ENCODE measurements around the gene DNAH17. TPM values are rescaled to one million over a fixed set of nuclear protein-coding genes. Genes with fewer than 3 reads are reported as not detected.

DNAH17 gene
- total and polyA plus RNA-seq, 2 donors (not counting 1 experiment from before 2014, with no cell fraction given), result 0.01 to 0.12 TPM

DNA sequence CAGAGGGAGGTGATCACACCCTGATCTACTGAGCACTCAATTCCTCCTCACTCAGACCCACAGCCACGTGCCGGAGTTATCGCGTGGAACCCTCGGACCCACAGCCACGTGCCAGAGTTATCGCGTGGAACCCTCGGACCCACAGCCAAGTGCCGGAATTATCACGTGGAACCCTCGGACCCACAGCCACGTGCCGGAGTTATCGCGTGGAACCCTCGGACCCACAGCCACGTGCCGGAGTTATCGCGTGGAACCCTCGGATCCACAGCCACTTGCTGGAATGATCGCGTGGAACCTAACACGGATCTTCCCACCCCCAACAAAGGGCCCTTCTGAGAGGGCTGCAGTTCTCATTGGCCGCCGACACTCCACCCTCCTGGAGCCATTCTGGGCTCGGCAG, 101.0 kb downstream of the DNAH17 start:
- H3K27me3 Mint-ChIP-seq, result peaks cover 9% of the 10 kb centered on the region
- no peaks in the 10 kb centered on the region for H4K20me1 ChIP-seq (ENCODE audit: control insufficient read depth, insufficient read depth, low read length, poor library complexity, severe bottlenecking)
- H2AFZ ChIP-seq (ENCODE audit: insufficient read depth, low read depth, low read length, poor library complexity, severe bottlenecking), result no peak overlapping the region
- H3K4me3 ChIP-seq (ENCODE audit: control extremely low read depth in 1 of 5, extremely low read depth in 1 of 5, insufficient read depth in 1 of 5, low read depth in 2 of 5, low read length in 4 of 5), result no peak overlapping the region
- ChIA-PET POLR2A (interaction anchor here (0.6 kb wide), 1 partner anchor 249 kb away, joined by 4 read pairs; no protein-coding TSS in a partner anchor), CTCF (no interaction called here)
- no peak overlapping the region for H3K9ac ChIP-seq (ENCODE audit: low read length)
- TF ChIP-seq, protein P1, sequence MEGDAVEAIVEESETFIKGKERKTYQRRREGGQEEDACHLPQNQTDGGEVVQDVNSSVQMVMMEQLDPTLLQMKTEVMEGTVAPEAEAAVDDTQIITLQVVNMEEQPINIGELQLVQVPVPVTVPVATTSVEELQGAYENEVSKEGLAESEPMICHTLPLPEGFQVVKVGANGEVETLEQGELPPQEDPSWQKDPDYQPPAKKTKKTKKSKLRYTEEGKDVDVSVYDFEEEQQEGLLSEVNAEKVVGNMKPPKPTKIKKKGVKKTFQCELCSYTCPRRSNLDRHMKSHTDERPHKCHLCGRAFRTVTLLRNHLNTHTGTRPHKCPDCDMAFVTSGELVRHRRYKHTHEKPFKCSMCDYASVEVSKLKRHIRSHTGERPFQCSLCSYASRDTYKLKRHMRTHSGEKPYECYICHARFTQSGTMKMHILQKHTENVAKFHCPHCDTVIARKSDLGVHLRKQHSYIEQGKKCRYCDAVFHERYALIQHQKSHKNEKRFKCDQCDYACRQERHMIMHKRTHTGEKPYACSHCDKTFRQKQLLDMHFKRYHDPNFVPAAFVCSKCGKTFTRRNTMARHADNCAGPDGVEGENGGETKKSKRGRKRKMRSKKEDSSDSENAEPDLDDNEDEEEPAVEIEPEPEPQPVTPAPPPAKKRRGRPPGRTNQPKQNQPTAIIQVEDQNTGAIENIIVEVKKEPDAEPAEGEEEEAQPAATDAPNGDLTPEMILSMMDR (IDR thresholded peaks at IDR 0.05), result no peak
- no peak for TF ChIP-seq EZH2 (IDR thresholded peaks at IDR 0.05; ENCODE audit: borderline replicate concordance, insufficient read depth, low read depth, low read length, poor library complexity, severe bottlenecking)
- no peaks in the 10 kb centered on the region for H3K9me3 Mint-ChIP-seq (ENCODE audit: insufficient read depth)
- H3K4me1 ChIP-seq (ENCODE audit: control insufficient read depth in 2 of 2, insufficient read depth in 2 of 2, low read length in 2 of 2), result peaks cover 0 to 6% of the 10 kb centered on the region in 2 donors
- H3K27me3 ChIP-seq (replicated peaks in 1 of 4; ENCODE audit: control extremely low read depth in 1 of 4, control insufficient read depth in 3 of 4, insufficient read depth in 4 of 4, low read length in 3 of 4), result peaks cover 0 to 4% (median 0%) of the 10 kb centered on the region in 4 experiments
- H3K27ac ChIP-seq (ENCODE audit: low read length in 2 of 2), result no peak overlapping the region
- intact Hi-C loops (cut with micrococcal nuclease), result no loop called here
- H3K9me3 ChIP-seq (ENCODE audit: control extremely low read depth in 1 of 3, control insufficient read depth in 2 of 3, insufficient read depth in 1 of 3, low read length in 2 of 3), result peaks cover 0 to 6% (median 0%) of the 10 kb centered on the region in 3 donors
- H3K79me2 ChIP-seq (ENCODE audit: control insufficient read depth, insufficient read depth, low read length), result no peaks in the 10 kb centered on the region
- H3K4me2 ChIP-seq (replicated peaks; ENCODE audit: low read depth, low read length, poor library complexity, severe bottlenecking), result no peak overlapping the region
- H3K36me3 ChIP-seq (replicated peaks in 1 of 2; ENCODE audit: control extremely low read depth in 1 of 2, control insufficient read depth in 1 of 2, extremely low read depth in 1 of 2, insufficient read depth in 2 of 2, low read length in 1 of 2), result no peaks in the 10 kb centered on the region
- no peak overlapping the region for H3K4me3 Mint-ChIP-seq
- H3K4me1 Mint-ChIP-seq, result peaks cover 10% of the 10 kb centered on the region
- WGBS (ENCODE audit: insufficient coverage), result 98% methylated on average over 27 of the region's 28 CpGs
- no peak overlapping the region for H3K27ac Mint-ChIP-seq
- ATAC-seq (ENCODE audit: low read depth) (no peak), DNase-seq (no peak)

DNA sequence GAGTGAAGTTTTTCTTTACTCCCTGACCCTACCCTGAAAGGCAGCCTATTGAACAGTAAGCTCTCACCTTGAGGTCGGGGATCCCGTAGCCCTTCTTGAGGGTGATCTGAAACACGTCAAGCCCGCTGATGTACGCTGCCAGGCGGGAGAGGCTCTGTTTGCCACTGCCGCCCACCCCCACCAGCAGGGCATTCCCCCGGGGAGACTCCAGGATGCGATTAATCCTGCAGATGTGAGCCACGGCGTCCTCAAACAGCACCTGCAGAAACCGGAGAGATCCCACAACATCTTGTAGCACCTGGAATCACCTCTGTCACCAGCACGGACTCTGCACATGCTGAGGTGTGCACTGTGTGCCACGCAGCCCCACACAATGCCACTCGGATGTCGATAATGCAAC, 102.0 kb downstream of the DNAH17 start:
- no peaks in the 10 kb centered on the region for H3K79me2 ChIP-seq (ENCODE audit: control insufficient read depth, insufficient read depth, low read length)
- DNase-seq (no peak), ATAC-seq (ENCODE audit: low read depth) (no peak)
- H3K9me3 ChIP-seq (ENCODE audit: control extremely low read depth in 1 of 3, control insufficient read depth in 2 of 3, insufficient read depth in 1 of 3, low read length in 2 of 3), result peaks cover 0 to 6% (median 0%) of the 10 kb centered on the region in 3 donors
- H2AFZ ChIP-seq (ENCODE audit: insufficient read depth, low read depth, low read length, poor library complexity, severe bottlenecking), result no peak overlapping the region
- ChIA-PET POLR2A (no interaction called here), CTCF (no interaction called here)
- no peaks in the 10 kb centered on the region for H3K9me3 Mint-ChIP-seq (ENCODE audit: insufficient read depth)
- H3K27me3 ChIP-seq (replicated peaks in 1 of 4; ENCODE audit: control extremely low read depth in 1 of 4, control insufficient read depth in 3 of 4, insufficient read depth in 4 of 4, low read length in 3 of 4), result peaks cover 0 to 4% (median 0%) of the 10 kb centered on the region in 4 experiments
- H3K4me2 ChIP-seq (replicated peaks; ENCODE audit: low read depth, low read length, poor library complexity, severe bottlenecking), result no peak overlapping the region
- H3K27ac ChIP-seq (ENCODE audit: low read length in 2 of 2), result no peak overlapping the region
- H3K36me3 ChIP-seq (replicated peaks in 1 of 2; ENCODE audit: control extremely low read depth in 1 of 2, control insufficient read depth in 1 of 2, extremely low read depth in 1 of 2, insufficient read depth in 2 of 2, low read length in 1 of 2), result no peaks in the 10 kb centered on the region
- H3K4me1 ChIP-seq (ENCODE audit: control insufficient read depth in 2 of 2, insufficient read depth in 2 of 2, low read length in 2 of 2), result peaks cover 0 to 6% of the 10 kb centered on the region in 2 donors
- H3K4me3 ChIP-seq (ENCODE audit: control extremely low read depth in 1 of 5, extremely low read depth in 1 of 5, insufficient read depth in 1 of 5, low read depth in 2 of 5, low read length in 4 of 5), result no peak overlapping the region
- 87% methylated on average over 14 of the region's 16 CpGs for WGBS (ENCODE audit: insufficient coverage)
- no peak overlapping the region for H3K4me3 Mint-ChIP-seq
- H3K27ac Mint-ChIP-seq, result no peak overlapping the region
- TF ChIP-seq, protein P1 (IDR thresholded peaks at IDR 0.05), result no peak
- TF ChIP-seq EZH2 (IDR thresholded peaks at IDR 0.05; ENCODE audit: borderline replicate concordance, insufficient read depth, low read depth, low read length, poor library complexity, severe bottlenecking), result no peak
- H3K9ac ChIP-seq (ENCODE audit: low read length), result no peak overlapping the region
- H3K27me3 Mint-ChIP-seq, result peaks cover 9% of the 10 kb centered on the region
- peaks cover 10% of the 10 kb centered on the region for H3K4me1 Mint-ChIP-seq
- intact Hi-C loops (cut with micrococcal nuclease), result no loop called here
- no peaks in the 10 kb centered on the region for H4K20me1 ChIP-seq (ENCODE audit: control insufficient read depth, insufficient read depth, low read length, poor library complexity, severe bottlenecking)
